C4-2B (cell line): ENCODE data around the gene CHST12.

ENCODE experiments used
- H3K27ac ChIP-seq: fragments of 450-650 bp; 2 replicates; pipeline ENCODE4 v1.5.1; 2017
- ZFX ChIP-seq: fragments of 450-650 bp; IDR thresholded peaks from 2 replicates; pipeline ENCODE4 v1.6.1; 2017
- TF ChIP-seq, protein P1 (sequence below): fragments of 450-650 bp; conservative IDR thresholded peaks from 2 replicates; pipeline ENCODE4 v1.5.1; 2017; ENCODE audit warnings: mild to moderate bottlenecking

Gene CHST12

DNA sequence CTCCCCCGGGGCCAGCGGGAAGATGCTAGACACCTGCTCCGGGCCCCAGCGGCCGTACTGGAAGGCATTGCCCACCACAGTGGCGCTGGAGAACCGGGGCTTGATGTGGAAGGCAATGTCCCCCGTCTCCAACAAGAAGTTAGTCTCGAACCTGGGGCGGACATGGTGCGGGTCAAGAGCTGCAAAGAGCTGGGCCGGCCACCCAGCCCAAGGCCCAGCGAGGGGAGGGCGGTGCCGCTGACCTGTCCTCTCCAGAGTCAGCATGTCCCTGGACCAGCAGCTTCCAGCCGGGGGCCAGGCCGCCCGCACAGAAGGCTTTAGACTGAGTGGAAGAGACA lies 72.2 kb downstream of the CHST12 start:
- no peak overlapping the region for H3K27ac ChIP-seq
- no peak for TF ChIP-seq ZFX
- TF ChIP-seq, protein P1, sequence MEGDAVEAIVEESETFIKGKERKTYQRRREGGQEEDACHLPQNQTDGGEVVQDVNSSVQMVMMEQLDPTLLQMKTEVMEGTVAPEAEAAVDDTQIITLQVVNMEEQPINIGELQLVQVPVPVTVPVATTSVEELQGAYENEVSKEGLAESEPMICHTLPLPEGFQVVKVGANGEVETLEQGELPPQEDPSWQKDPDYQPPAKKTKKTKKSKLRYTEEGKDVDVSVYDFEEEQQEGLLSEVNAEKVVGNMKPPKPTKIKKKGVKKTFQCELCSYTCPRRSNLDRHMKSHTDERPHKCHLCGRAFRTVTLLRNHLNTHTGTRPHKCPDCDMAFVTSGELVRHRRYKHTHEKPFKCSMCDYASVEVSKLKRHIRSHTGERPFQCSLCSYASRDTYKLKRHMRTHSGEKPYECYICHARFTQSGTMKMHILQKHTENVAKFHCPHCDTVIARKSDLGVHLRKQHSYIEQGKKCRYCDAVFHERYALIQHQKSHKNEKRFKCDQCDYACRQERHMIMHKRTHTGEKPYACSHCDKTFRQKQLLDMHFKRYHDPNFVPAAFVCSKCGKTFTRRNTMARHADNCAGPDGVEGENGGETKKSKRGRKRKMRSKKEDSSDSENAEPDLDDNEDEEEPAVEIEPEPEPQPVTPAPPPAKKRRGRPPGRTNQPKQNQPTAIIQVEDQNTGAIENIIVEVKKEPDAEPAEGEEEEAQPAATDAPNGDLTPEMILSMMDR = no peak

DNA sequence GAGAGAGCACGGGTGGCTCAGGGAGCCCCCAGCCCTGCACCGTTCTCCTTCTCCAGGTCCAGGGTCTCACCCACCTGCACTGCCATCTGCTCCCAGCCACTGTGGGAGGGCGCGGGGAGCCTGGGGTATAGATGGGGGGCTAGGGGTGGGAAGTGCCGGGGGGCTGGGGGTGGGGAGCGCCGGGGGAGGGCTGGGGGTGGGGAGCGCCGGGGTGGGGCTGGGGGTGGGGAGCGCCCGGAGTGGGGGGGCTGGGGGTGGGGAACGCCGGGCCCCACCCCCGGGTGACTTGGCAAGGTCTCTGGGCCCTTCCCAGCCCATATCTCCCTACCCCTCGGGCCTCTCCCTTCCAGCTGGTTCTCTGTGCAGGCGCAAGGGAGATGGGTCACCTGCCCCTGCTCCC lies 72.9 kb downstream of the CHST12 start, which contains the start of gene GRIFIN:
GRIFIN (minus strand) TSS at position 101 of the 400 bp plus-strand sequence; CDS start at position 86, 15 bp downstream.
- no peak for TF ChIP-seq ZFX
- TF ChIP-seq, protein P1 = no peak
- H3K27ac ChIP-seq = no peak within 1 kb of the TSS; the same call in 1 of the 2 replicates

DNA sequence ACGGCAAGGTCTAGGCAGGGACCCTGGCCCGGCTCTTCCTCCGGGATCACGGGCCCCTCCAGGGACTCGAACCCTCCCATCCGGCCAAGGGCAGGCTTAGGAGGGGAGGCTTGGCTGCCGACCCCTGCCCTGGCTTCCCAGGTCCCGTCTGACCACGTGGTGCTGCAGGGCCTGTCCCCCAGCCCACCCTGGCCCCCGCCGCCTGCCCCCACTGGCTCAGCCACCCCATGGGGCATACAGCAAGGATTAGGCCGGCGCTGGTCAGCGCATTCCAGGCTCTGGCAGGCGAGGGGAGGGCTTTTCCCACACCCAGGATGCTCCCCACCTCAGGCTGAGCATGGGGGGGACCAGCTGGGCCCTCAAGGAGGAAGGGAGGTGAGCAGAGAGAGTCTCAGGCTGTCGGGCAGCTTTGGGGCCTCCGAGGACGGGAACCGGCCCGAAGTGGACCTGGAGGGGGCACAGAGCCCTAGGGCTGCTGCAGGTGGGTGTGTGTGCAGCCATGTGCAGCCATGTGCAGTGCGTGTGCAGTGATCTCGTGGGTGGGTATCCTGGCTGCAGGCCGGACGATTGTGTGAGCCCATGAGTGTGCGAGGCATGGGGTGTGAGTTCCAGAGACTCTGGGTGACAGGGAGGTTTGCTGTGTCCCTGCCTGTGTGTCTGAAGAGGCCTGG lies 73.5 kb downstream of the CHST12 start:
- H3K27ac ChIP-seq = peak overlapping the region; percentile 79; the same call in 1 of the 2 replicates
- TF ChIP-seq, protein P1 = no peak
- no peak for TF ChIP-seq ZFX

DNA sequence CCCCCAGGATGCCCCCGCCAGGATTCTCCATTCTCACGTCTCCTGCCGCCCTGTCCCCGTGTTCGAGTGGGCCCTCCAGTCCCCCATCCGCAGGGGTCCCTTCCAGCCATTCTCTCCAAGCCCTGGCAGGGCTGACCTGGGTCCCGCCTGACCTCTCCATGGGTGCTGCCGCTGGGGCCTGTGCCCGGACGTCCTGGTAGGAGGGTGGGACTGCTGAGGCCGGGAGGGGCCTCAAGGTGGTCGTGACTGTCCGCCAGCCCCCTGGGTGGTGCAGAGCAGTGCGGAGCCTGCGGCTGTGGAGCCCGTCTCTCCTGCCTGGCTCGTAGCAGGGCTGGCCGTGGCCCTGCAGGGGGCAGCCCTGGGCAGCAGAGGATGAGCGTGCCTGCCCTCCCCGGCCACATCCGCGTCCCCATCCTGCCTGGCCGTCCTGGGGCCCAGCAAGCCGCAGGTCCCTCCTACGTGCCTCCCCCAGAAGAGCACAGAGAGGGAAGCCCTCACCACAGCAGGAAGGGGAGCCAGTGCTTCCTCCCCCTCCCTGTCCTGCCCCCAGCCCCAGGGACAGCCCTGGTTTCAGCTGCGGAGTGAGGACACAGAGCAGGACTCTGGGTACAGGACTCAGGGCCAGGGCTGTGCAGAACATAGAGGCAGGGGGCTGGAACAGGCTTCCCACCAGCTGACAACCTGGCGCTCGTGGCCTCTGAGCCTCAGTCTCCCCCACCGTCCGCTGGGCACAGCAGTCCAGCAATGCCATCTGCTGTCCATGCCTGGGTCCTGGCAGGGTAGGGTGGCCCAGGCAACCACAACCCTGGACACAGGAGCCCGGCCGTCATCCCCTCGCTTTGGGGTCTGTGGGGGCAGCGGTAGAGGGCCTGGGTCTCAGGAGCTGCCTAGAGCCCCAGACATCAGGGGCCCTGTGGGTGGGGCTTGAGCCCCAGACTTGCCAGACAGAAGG lies 74.3 kb downstream of the CHST12 start:
- peak; percentile 21; the same call in 1 of the 2 replicates for TF ChIP-seq ZFX
- TF ChIP-seq, protein P1 = peak; percentile 92
- H3K27ac ChIP-seq = peak overlapping the region; percentile 79

DNA sequence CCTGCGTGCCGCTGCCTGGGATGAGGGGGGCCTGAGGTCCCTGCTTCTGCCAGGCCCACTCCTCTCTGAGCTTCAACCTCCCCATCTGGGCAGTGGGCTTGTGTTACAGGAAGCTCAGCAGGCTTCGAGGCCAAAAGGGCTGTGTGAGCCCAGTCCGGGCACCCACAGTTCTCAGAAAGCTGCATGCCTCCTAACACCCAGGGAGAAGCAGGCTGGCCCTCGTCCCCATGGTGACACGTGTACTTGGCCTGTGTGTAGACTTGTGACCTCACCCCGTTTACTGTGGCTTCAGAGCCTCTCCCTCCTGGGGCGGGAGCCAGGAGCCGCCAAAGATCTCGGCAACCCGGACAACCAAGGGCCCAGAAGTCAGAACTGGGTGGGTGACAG lies 75.0 kb downstream of the CHST12 start:
- H3K27ac ChIP-seq = peak overlapping the region; percentile 79
- no peak for TF ChIP-seq ZFX
- TF ChIP-seq, protein P1 = no peak

DNA sequence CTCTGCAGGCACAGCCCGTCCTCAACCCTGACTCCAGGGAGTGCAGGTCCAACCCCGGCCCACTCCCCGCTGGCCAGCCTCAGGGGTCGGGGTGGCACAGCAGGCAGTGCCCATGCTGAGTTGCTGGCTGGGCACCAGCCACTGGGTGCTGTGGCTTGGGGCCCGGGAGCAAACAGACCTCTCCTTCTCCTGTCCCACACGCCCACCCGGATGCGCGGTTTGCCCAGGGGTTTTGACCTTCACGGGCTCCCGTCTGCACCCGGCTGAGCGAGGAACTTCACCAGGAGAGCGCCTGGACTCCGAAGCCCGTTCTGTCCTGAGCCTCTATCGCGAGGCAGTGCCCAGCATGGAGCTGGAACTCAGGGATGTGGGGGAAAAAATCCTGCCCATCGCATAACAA lies 75.4 kb downstream of the CHST12 start:
- TF ChIP-seq, protein P1 = no peak
- no peak for TF ChIP-seq ZFX
- H3K27ac ChIP-seq = peak overlapping the region; percentile 79
